Measurements from ENCODE around the gene UMPS. TPM values are rescaled to one million over a fixed set of nuclear protein-coding genes. Genes with fewer than 3 reads are reported as not detected.
"Not testable (repeated sequence)": the region's sequence is repeated elsewhere in the genome, so short reads cannot be mapped to it uniquely, and the experiment has no call there.

Gene UMPS
- total RNA-seq, 1 experiment from 2014 or later = 118 TPM

GRCh38 chr3:124702950-124703349, 27.3 kb upstream of the UMPS start:
- no peak for DNase-seq (ENCODE audit: low spot score)
- Histone ChIP-seq H3K27ac (ENCODE audit: low read depth, low read length, poor library complexity, severe bottlenecking) (peak overlapping the region; percentile 95), H3K4me3 (ENCODE audit: low read depth, low read length, poor library complexity, severe bottlenecking) (no peak overlapping the region), H3K9me3 (ENCODE audit: low read depth, low read length, poor library complexity, severe bottlenecking) (no peaks in the 10 kb centered on the region), H3K27me3 (replicated peaks; ENCODE audit: insufficient read depth, low read depth, low read length, poor library complexity) (no peaks in the 10 kb centered on the region), H3K36me3 (ENCODE audit: insufficient read depth, low read length, poor library complexity, severe bottlenecking) (no peaks in the 10 kb centered on the region), H3K4me1 (ENCODE audit: insufficient read depth, low read length, poor library complexity, severe bottlenecking) (peaks cover 45% of the 10 kb centered on the region)
- POLR2A ChIA-PET (ENCODE audit: low non-redundant PET) = no interaction called here
- CTCF ChIA-PET = no interaction called here
- no TSS peak for BruUV-seq (replicated peaks)
- TF ChIP-seq EZH2 (IDR thresholded peaks at IDR 0.05; ENCODE audit: borderline replicate concordance, low read depth, low read length, poor library complexity, severe bottlenecking) = no peak
- TF ChIP-seq CTCF (conservative IDR thresholded peaks at IDR 0.05; ENCODE audit: low read depth, low read length) = no peak
- intact Hi-C loops (cut with micrococcal nuclease; ENCODE audit: unreplicated experiment) = no loop called here

DNA sequence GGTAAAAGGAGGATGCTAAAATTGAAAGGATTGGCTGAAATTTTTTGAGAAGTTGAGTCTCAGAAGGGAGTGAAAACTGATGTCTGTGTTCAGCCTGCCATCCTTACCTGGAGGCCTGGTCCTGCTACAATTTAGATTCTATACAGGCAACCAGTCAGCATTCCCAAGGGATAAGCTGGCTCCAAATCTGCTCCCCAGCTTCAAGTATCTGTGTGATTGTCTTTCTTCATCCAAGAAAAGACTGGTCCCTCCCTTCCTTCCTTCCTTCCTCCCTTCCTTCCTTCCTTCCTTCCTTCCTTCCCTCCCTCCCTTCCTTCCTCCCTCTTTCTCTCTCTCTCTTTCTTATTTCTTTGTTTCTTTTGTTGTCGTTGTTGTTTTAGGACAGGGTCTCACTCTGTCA, 24.7 kb upstream of the UMPS start:
- Histone ChIP-seq H3K27ac (ENCODE audit: low read depth, low read length, poor library complexity, severe bottlenecking) (peak overlapping the region; percentile 95), H3K4me3 (ENCODE audit: low read depth, low read length, poor library complexity, severe bottlenecking) (no peak overlapping the region), H3K36me3 (ENCODE audit: insufficient read depth, low read length, poor library complexity, severe bottlenecking) (no peaks in the 10 kb centered on the region), H3K9me3 (ENCODE audit: low read depth, low read length, poor library complexity, severe bottlenecking) (no peaks in the 10 kb centered on the region), H3K27me3 (replicated peaks; ENCODE audit: insufficient read depth, low read depth, low read length, poor library complexity) (no peaks in the 10 kb centered on the region), H3K4me1 (ENCODE audit: insufficient read depth, low read length, poor library complexity, severe bottlenecking) (peaks cover 53% of the 10 kb centered on the region)
- DNase-seq (ENCODE audit: low spot score) = peak; percentile 80
- TF ChIP-seq EZH2 (IDR thresholded peaks at IDR 0.05; ENCODE audit: borderline replicate concordance, low read depth, low read length, poor library complexity, severe bottlenecking) (no peak), CTCF (conservative IDR thresholded peaks at IDR 0.05; ENCODE audit: low read depth, low read length) (no peak)
- intact Hi-C loops (cut with micrococcal nuclease; ENCODE audit: unreplicated experiment) = loop anchor here (5.0 kb wide), 1 partner anchor 1587 kb away; no protein-coding TSS in a partner anchor
- BruUV-seq (replicated peaks) = no TSS peak
- ChIA-PET POLR2A (ENCODE audit: low non-redundant PET) (interaction anchor here (0.7 kb wide), 1 partner anchor 463 kb away, joined by 3 read pairs; no protein-coding TSS in a partner anchor), CTCF (no interaction called here)

DNA sequence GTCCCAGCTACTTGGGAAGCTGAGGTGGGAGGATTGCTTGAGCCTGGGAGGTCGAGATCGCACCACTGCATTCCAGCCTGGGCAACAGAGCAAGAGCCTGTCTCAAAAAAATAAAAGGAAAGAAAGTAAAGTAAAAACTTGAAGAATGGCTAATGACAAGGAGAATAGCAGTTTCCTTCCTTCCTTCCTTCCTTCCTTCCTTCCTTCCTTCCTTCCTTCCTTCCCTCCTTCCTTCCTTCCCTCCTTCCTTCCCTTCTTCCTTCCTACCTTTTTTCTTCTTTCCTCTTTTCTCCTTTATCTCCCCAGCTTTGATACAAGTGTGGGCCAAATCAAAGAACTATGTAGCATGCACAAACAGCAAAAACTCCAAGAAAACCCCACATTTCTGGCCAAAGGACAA, 23.0 kb upstream of the UMPS start:
- DNase-seq (ENCODE audit: low spot score); BruUV-seq (replicated peaks); H3K27me3 ChIP-seq (replicated peaks; ENCODE audit: insufficient read depth, low read depth, low read length, poor library complexity); H3K9me3 ChIP-seq (ENCODE audit: low read depth, low read length, poor library complexity, severe bottlenecking); H3K36me3 ChIP-seq (ENCODE audit: insufficient read depth, low read length, poor library complexity, severe bottlenecking); H3K4me3 ChIP-seq (ENCODE audit: low read depth, low read length, poor library complexity, severe bottlenecking); CTCF ChIA-PET: not testable (repeated sequence)
- POLR2A ChIA-PET (ENCODE audit: low non-redundant PET) = interaction anchor here (0.8 kb wide), 1 partner anchor 402 kb away, joined by 23 read pairs; no protein-coding TSS in a partner anchor
- intact Hi-C loops (cut with micrococcal nuclease; ENCODE audit: unreplicated experiment) = loop anchor here (5.0 kb wide), 1 partner anchor 1585 kb away; no protein-coding TSS in a partner anchor
- Histone ChIP-seq H3K27ac (ENCODE audit: low read depth, low read length, poor library complexity, severe bottlenecking) (peak overlapping the region; percentile 95), H3K4me1 (ENCODE audit: insufficient read depth, low read length, poor library complexity, severe bottlenecking) (peaks cover 47% of the 10 kb centered on the region)

- BruUV-seq (replicated peaks) = no TSS peak
- Histone ChIP-seq H3K27me3 (replicated peaks; ENCODE audit: insufficient read depth, low read depth, low read length, poor library complexity) (no peaks in the 10 kb centered on the region), H3K27ac (ENCODE audit: low read depth, low read length, poor library complexity, severe bottlenecking) (peak overlapping the region; percentile 95), H3K4me1 (ENCODE audit: insufficient read depth, low read length, poor library complexity, severe bottlenecking) (peaks cover 44% of the 10 kb centered on the region), H3K4me3 (ENCODE audit: low read depth, low read length, poor library complexity, severe bottlenecking) (no peak overlapping the region), H3K9me3 (ENCODE audit: low read depth, low read length, poor library complexity, severe bottlenecking) (no peaks in the 10 kb centered on the region), H3K36me3 (ENCODE audit: insufficient read depth, low read length, poor library complexity, severe bottlenecking) (no peaks in the 10 kb centered on the region)
- TF ChIP-seq EZH2 (IDR thresholded peaks at IDR 0.05; ENCODE audit: borderline replicate concordance, low read depth, low read length, poor library complexity, severe bottlenecking) (no peak), CTCF (conservative IDR thresholded peaks at IDR 0.05; ENCODE audit: low read depth, low read length) (no peak)
- DNase-seq (ENCODE audit: low spot score) = peak; percentile 96
- intact Hi-C loops (cut with micrococcal nuclease; ENCODE audit: unreplicated experiment) = loop anchor here (5.0 kb wide), 1 partner anchor 1585 kb away; no protein-coding TSS in a partner anchor
- CTCF ChIA-PET = no interaction called here
- POLR2A ChIA-PET (ENCODE audit: low non-redundant PET) = interaction anchor here (0.8 kb wide), 1 partner anchor 402 kb away, joined by 23 read pairs; no protein-coding TSS in a partner anchor
These were observed 22.6 kb upstream of the UMPS start for GRCh38 chr3:124707656-124708062.
